ENCODE results near the gene GABRB3.

GRCh38 chr15:26670116-26670515, 102.8 kb downstream of the GABRB3 start:
- TF ChIP-seq EZH2 (IDR thresholded peaks at IDR 0.05; ENCODE audit: borderline replicate concordance, low read depth, low read length, severe bottlenecking): no peak
- no peak for TF ChIP-seq CTCF (IDR thresholded peaks at IDR 0.05; ENCODE audit: extremely low read depth in 1 of 2, insufficient read depth in 1 of 2, low read depth in 1 of 2, low read length in 2 of 2)
- TF ChIP-seq POLR2A (IDR thresholded peaks at IDR 0.05; ENCODE audit: low read depth, low read length): no peak
- no peak for TF ChIP-seq POLR2AphosphoS5 (IDR thresholded peaks at IDR 0.05; ENCODE audit: insufficient read depth, low read depth, low read length)

Data from endothelial cell of umbilical vein (primary cell).